ENCODE data around the gene UQCC5.

UQCC5 gene

GRCh38 chr3:52536369-52537164 is at the start of gene UQCC5:
Gene UQCC5 (plus strand): TSS chr3:52536605. CDS start chr3:52536756, 151 bp downstream.
- DNase-seq = peak; percentile 98 to 99

- DNase-seq = no peak
Measured at GRCh38 chr3:52487050-52487787, 49.2 kb upstream of the UQCC5 start.

GRCh38 chr3:52487788-52488691 is 48.4 kb upstream of the UQCC5 start:
- DNase-seq = no peak

- no peak for DNase-seq
Measured at GRCh38 chr3:52488746-52489145, 47.7 kb upstream of the UQCC5 start.

- no peak for DNase-seq
Measured at GRCh38 chr3:52489453-52489852, 47.0 kb upstream of the UQCC5 start.

- no peak for DNase-seq
Measured at GRCh38 chr3:52490035-52490938, 46.1 kb upstream of the UQCC5 start.

GRCh38 chr3:52490939-52491526 is 45.4 kb upstream of the UQCC5 start:
- DNase-seq = peak in 1 of 2 donors; percentile 40

- no peak for DNase-seq
Measured at GRCh38 chr3:52492059-52492458, 44.3 kb upstream of the UQCC5 start.

- no peak for DNase-seq
Measured at GRCh38 chr3:52493232-52494017, 43.0 kb upstream of the UQCC5 start.

- DNase-seq = no peak
Measured at GRCh38 chr3:52494445-52494844, 42.0 kb upstream of the UQCC5 start.

GRCh38 chr3:52494886-52495495 is 41.4 kb upstream of the UQCC5 start, which contains the start of gene STAB1:
Gene STAB1 (plus strand): TSS chr3:52495338. CDS start chr3:52495414, 76 bp downstream.
- DNase-seq = no peak

GRCh38 chr3:52495777-52496602 is 40.4 kb upstream of the UQCC5 start:
- peak; percentile 29 to 36 for DNase-seq

GRCh38 chr3:52498137-52499054 is 38.0 kb upstream of the UQCC5 start:
- peak; percentile 75 to 83 for DNase-seq

- no peak for DNase-seq
Measured at GRCh38 chr3:52501046-52501445, 35.4 kb upstream of the UQCC5 start.

GRCh38 chr3:52502001-52502400 is 34.4 kb upstream of the UQCC5 start:
- DNase-seq = no peak

- DNase-seq = no peak
Measured at GRCh38 chr3:52502808-52503350, 33.5 kb upstream of the UQCC5 start.

- no peak for DNase-seq
Measured at GRCh38 chr3:52503788-52504424, 32.5 kb upstream of the UQCC5 start.

Data from inflammatory macrophage treated with lipopolysaccharide for 1 hour (primary cell).